GM12874 (cell line): ENCODE data around the gene NUDT1.

Experiments used
- TF ChIP-seq, protein P1 (sequence below): IDR thresholded peaks from 2 replicates; pipeline ENCODE4 v1.5.1; 2011; ENCODE audit warnings: low read depth, mild to moderate bottlenecking, control low read depth, low read length, moderate library complexity; ENCODE audit not compliant: insufficient read depth

NUDT1 gene

DNA sequence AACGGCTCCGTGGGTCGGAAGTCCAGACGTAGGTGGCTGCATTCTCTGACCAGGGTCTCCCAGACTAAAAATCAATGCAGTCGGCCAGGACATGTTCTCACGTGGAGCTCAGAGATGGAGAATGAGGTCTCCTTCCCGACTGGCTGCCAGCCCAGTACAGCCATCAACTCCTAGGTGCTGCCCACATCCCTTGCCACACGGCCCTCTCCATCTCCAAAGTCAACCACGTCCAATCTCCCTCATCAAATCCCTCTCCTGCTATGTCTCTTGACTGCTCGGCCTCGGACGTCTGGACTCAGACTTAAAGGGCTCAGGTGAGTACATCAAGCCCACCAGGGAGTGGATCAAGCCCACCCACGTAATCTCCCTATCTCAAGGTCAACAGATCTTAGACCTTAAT lies 16.2 kb upstream of the NUDT1 start:
- TF ChIP-seq, protein P1, sequence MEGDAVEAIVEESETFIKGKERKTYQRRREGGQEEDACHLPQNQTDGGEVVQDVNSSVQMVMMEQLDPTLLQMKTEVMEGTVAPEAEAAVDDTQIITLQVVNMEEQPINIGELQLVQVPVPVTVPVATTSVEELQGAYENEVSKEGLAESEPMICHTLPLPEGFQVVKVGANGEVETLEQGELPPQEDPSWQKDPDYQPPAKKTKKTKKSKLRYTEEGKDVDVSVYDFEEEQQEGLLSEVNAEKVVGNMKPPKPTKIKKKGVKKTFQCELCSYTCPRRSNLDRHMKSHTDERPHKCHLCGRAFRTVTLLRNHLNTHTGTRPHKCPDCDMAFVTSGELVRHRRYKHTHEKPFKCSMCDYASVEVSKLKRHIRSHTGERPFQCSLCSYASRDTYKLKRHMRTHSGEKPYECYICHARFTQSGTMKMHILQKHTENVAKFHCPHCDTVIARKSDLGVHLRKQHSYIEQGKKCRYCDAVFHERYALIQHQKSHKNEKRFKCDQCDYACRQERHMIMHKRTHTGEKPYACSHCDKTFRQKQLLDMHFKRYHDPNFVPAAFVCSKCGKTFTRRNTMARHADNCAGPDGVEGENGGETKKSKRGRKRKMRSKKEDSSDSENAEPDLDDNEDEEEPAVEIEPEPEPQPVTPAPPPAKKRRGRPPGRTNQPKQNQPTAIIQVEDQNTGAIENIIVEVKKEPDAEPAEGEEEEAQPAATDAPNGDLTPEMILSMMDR: no peak

DNA sequence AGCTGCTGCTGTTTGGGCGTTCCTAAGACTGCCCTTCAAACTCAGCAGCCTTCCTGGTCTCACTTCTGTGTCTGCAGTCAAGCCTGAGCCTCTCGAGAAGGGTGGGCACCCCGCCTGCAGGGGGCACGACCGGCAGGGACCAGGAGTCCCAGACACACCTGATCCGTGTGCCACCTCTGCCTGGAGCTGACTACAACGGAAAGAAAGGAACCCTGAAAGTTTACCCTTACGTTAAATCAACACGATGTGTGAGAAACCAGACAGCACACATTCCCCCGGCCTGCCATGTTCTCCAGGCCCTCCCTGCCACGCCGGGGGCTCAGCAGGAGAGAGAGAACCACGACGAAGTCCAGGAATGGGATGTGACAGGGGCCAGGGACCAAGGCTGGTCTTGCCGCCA lies 14.3 kb upstream of the NUDT1 start:
- TF ChIP-seq, protein P1: no peak

DNA sequence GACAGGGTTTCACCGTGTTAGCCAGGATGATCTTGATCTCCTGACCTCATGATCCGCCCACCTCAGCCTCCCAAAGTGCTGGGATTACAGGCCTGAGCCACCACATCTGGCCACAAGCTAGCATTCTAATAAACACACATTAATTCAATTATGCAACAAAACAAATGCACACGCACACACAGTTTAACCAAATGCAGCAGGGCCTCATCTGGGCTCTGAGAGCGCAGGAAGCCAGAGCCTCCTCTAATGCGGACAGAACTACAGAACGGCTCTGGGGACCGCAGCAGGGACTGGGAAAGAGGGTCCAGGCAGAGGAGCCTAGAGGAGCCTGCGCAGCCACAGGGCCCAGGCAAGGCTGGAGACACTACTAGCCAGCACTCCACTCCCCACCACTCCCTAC lies 13.1 kb upstream of the NUDT1 start:
- TF ChIP-seq, protein P1: no peak

DNA sequence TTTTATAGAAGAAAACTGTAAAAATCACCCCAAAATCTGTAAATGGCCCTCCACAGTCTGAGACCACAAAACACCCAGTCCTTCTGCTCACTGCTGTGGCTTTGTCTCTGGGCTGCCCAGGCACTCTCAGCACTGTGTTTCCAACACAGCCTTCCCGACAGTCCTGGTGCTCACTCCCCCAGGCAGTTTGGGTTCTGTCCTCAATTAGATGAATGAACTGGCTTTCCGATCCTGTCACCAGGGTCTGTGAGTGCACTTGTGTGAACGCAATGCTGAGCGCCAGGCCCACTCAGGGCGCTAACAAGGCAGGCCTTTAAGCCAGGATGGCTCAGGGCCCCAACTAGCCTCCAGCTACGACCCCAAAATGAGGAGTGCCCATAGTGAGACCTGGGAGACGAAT lies 12.6 kb upstream of the NUDT1 start:
- TF ChIP-seq, protein P1: no peak

DNA sequence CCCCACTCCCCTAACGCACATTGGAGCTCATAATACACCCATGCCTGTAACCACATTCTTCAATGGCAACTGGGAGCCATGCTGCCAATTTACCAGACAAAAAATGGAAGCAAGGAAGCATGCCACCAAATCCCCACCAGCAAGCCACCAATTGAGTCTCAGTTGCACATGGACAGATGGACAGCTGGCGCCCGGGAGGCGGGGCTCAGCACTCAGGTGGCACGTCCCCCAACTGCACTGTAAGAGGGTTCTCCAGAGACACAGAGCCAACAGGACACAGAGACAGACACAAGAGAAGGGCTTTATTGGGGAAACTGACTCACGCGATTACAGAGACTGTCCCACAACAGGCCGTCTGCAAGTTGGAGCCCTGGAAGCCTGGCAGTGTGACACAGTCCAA lies 11.8 kb upstream of the NUDT1 start:
- TF ChIP-seq, protein P1: no peak

DNA sequence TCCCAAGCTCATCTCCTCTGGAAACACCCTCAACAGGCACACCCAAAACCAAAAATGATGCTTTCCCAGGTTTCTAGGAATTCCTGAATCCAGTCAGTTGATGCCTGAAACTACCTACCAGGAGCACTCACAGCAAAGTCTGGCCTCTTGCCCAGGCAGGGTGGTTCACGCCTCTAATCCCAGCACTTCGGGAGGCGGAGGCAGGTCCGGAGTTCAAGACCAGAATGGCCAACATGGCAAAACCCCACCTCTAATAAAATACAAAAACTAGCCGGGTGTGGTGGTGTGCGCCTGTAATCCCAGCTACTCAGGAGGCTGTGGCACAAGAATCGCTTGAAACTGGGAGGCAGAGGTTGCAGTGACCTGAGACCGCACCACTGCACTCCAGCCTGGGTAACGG lies 11.1 kb upstream of the NUDT1 start:
- TF ChIP-seq, protein P1: no peak

DNA sequence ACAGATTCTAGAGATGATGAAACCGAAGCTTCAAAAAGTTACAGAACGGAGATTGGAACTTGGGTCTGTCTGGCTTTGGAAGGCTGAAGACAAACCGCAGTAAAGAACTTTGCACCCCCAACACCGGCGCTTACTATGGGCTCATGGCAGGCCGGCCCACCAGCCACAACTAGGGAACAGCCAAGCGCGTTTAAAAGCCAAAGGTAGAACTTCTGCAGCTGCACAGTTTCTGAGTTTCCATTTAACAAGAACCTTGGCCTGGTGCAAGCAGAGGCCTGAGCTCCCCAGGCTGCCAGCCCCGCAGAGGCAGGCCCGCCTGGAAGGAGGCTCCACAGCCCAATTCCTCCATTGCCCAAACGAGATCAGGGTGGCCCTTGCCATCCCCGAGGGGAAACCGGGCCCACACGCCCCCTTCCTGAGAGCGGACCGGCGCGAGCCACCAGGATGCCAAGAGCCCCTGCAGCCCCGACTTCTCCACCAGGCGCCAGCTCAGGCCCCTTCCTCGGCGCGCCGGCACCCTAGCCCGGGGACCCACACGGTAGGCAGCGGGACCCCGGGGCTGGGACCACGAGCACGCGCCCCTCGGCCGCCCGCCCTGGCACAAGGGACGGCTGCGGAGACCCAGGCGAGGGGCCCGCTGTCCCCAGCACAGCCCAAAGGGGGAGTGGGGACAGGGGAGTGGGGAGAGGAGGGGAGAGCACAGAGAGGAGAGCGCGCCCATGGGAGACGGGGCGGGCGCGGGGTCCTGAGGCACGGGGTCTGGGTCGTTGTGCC lies 9.8 kb upstream of the NUDT1 start:
- TF ChIP-seq, protein P1: no peak
